Epithelial cell of esophagus (primary cell): Measurements from ENCODE around the gene NDST1.

Source experiments
- DNase-seq: peaks from one replicate; pipeline ENCODE4 v3.0.0; 2010; ENCODE audit warnings: low read depth
- H3K4me3 ChIP-seq: 2 replicates; pipeline ENCODE4 v1.5.1; 2011; ENCODE audit warnings: mild to moderate bottlenecking, low read length, control low read depth
- CTCF ChIP-seq: IDR thresholded peaks from 2 replicates; pipeline ENCODE4 v1.5.1; 2011; ENCODE audit warnings: low read depth, mild to moderate bottlenecking, low read length, control low read depth, inconsistent platforms; ENCODE audit not compliant: insufficient read depth; ENCODE audit errors: missing control alignments

Gene NDST1

GRCh38 chr5:150603491-150603890 is 95.6 kb downstream of the NDST1 start:
- TF ChIP-seq CTCF, result no peak

GRCh38 chr5:150604010-150604409 is 96.1 kb downstream of the NDST1 start:
- DNase-seq, result no peak
- no peak for TF ChIP-seq CTCF
- H3K4me3 ChIP-seq, result no peak overlapping the region

More at GRCh38 chr5:150603491-150603890, 95.6 kb downstream of the NDST1 start:
- DNase-seq, result no peak
- no peak overlapping the region for H3K4me3 ChIP-seq

GRCh38 chr5:150604894-150605440 is 97.0 kb downstream of the NDST1 start:
- H3K4me3 ChIP-seq, result no peak overlapping the region
- TF ChIP-seq CTCF, result no peak
- DNase-seq, result no peak

- TF ChIP-seq CTCF, result no peak
- DNase-seq, result no peak
Measured at GRCh38 chr5:150605546-150605945, 97.6 kb downstream of the NDST1 start.

GRCh38 chr5:150606476-150606875 is 98.5 kb downstream of the NDST1 start:
- no peak overlapping the region for H3K4me3 ChIP-seq
- TF ChIP-seq CTCF, result no peak
- DNase-seq, result no peak

More at GRCh38 chr5:150605546-150605945, 97.6 kb downstream of the NDST1 start:
- no peak overlapping the region for H3K4me3 ChIP-seq

- no peak for DNase-seq
- TF ChIP-seq CTCF, result no peak
- no peak overlapping the region for H3K4me3 ChIP-seq
Measured at GRCh38 chr5:150607105-150607504, 99.2 kb downstream of the NDST1 start.
